GM03348 (cell line): ENCODE results near the gene MRPL49.

ENCODE experiments used
- DNase-seq: peaks from one replicate; pipeline ENCODE4 v3.0.0; 2012; ENCODE audit warnings: low spot score

Gene MRPL49

DNA sequence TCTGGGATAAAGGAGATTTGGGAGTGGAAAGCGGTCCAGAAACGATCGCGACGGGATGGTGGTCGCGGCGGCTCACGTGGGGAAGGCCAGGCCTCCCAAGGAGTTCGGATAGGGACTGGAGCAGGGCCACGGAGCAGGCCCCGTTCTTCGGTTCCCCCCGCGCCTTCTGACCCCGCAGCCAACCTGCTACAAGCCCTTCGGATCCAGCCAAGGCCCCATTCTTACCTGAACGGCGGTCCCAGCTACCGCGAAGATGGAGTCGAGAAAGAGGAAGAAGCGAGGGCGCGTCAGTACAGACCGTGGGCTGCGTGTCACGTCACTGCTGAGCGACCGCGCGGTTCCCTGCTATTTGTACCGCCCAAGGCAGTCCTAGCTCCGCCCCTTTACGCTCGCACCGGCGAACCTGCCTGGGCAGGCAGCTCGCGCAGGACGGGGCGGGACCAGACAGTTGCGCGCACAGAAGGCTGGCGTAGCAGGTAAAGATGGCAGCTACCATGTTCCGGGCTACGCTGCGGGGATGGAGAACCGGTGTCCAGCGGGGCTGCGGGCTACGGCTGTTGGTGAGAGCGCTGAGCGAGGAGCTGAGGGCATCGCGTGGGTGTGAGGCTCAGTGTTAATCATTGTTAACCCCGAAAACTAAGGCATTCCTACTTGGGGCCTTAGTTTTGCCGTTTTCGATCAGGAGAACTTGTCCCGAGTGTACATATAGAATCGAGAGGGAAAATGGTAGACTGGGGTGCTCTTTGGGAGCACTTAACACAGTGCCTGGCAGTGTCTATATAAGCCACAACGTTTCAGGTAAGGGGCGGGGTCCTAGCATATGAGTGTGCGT is at the start of gene MRPL49, which contains the start of gene FAU:
Gene MRPL49, plus strand, starts transcription at position 457 of the 832 bp plus-strand sequence. Its CDS starts 26 bp downstream, at position 483.
Gene FAU, minus strand, starts transcription at position 270 of the 832 bp plus-strand sequence. CDS start 321 bp downstream, outside the sequence.
- DNase-seq, result peak; percentile 96

- no peak for DNase-seq
Observed at GRCh38 chr11:65072631-65072966, 49.5 kb upstream of the MRPL49 start.

DNA sequence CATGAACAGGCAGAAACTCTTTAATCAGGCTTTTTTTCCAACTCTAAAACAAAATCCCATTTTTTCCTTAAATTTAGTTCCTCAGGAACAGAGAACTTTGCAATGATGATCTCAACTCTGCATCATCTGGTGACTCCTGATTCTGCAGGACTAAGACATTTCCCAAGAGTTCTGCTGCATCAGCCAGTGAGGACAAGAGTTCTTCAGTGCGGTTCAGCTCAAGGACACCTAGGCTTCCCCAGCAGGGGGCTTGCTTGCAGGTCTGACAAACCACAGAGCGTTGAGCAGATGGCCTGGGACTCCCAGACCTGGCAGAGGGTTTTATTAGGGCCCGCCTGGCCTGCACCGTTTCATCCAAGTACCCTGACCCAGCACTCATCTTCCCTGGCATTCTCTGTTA is 44.7 kb upstream of the MRPL49 start:
- no peak for DNase-seq

DNA sequence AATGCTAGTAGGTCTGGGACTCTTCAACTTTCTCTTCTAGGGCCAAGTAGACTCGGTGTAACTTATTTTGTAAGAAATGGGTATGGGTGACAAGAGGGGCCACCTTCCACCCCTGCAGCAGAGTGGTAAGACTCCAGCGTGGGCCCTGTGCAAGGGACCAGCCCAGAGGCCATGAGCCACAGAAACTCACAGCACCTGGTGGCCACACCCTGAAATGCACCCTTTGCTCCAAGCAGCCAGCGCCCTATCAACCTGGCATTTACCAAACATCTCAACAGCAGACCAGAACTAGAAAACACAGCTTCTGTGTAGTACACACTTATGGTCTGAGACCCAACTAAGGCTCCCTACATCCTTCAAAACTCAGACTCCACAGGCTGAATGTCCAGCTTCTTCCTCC is 44.0 kb upstream of the MRPL49 start:
- DNase-seq, result peak; percentile 36

DNA sequence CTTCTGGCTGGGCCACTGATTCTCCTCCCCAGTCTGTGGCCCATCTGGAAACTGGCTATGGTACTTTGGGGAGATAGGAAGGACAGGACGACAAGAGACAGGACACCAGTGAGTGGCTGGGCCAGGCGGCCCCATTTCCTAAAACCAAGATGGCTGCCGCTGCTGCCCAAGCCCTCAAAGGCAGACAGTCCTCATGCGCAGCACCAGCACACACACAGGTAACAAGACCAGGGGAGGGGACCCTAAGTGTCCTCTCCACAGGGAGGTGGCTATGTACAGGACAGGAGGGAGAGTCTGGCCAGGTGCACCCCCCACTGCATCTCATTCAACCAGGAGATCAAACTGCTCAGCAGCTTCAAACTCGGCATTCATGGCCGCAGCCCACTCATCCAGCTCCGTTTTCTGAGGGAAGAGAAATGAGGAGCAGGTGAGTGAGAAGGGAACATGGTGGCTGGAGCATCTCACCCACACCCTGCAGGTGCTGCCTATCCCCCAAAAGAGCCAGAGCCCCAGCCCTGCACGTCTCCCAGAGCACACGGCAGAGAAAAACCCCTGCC is 43.3 kb upstream of the MRPL49 start:
- DNase-seq, result no peak

- no peak for DNase-seq
Observed at GRCh38 chr11:65083134-65083833, 38.8 kb upstream of the MRPL49 start.

DNA sequence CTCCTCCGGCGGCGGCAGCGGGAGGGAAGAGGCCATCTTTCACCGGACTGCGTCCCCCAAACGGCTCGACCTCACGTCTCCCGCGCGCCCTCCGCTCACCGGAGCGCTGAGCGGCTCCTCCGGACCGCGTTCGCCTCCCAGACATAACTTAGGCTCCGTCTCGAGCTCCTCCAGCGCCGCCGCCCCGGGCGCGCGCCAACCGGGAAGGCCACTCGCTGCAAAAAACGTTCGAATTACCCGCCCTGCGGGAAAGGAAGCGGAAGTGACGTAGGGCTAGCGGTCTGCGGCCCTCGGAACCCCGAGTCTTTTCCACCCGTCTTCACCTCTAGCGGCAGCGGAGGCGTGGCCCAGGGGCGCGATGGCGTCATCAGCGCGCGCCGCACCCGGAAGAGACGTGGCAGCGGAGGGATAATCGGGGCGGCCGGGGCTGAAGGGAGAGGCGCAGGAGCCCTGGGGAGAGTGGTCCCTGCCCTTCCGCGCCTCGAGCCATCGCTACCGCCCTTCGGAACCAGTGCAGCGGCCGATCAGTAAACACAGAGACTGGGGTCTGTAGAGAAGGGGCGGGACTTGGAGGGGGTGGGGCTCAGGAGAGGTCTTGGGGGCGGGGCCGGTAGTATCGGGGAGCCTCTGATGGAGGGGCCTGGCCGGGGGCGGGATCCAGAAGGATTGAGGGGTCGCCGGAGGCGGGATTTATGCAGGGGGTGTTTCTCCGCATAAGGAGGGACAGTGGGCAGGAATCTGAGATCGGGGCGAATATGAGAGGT is 38.1 kb upstream of the MRPL49 start, which contains the start of the genes CDCA5 and ZFPL1:
Gene CDCA5, minus strand, starts transcription at position 207 of the 764 bp plus-strand sequence. Its CDS starts 62 bp downstream, at position 145.
Gene ZFPL1, plus strand, starts transcription at position 389 of the 764 bp plus-strand sequence. CDS start 477 bp downstream, outside the sequence.
- peak; percentile 100 for DNase-seq

GRCh38 chr11:65084598-65085375 is 37.3 kb upstream of the MRPL49 start:
- DNase-seq, result no peak

GRCh38 chr11:65085446-65085845 is 36.7 kb upstream of the MRPL49 start:
- DNase-seq, result no peak

DNA sequence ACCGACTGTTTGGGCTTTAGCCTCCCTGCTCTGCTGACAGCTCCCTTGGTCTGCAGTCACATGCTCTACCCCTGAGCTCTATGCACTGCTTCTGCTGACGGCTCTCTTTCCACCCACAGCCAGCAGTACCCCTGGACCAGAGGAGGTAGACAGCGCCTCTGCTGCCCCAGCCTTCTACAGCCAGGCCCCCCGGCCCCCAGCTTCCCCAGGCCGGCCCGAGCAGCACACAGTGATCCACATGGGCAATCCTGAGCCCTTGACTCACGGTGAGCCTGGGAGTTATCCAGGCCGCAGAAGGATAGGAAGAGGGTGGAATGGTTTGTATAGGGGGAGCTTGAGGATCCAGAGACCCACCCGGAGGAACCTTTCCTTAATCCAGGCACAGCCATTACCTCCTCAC is 35.3 kb upstream of the MRPL49 start:
- no peak for DNase-seq

DNA sequence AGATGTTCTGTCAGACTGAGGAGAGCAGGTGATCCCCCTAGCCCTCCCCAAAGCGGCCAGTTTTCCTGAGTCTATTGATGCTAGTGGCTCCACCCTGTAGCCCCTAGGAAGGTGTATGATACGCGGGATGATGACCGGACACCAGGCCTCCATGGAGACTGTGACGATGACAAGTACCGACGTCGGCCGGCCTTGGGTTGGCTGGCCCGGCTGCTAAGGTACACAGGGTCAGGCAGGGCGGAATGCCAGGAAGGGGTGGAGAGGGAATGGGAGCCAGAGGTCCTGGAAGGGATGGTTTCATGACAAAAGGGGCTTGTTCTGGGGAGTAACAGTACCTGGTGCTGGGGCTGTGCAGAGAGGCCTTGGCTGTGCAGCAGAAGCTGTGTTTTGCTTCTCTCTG is 34.9 kb upstream of the MRPL49 start:
- DNase-seq, result no peak

DNA sequence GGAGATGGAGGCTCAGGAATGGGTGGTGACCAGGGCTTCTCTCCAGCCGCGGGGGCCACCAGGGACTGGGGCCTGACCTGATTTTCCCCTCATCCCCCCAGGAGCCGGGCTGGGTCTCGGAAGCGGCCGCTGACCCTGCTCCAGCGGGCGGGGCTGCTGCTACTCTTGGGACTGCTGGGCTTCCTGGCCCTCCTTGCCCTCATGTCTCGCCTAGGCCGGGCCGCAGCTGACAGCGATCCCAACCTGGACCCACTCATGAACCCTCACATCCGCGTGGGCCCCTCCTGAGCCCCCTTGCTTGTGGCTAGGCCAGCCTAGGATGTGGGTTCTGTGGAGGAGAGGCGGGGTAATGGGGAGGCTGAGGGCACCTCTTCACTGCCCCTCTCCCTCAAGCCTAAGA is 34.3 kb upstream of the MRPL49 start:
- no peak for DNase-seq

- no peak for DNase-seq
Observed at GRCh38 chr11:65089621-65090020, 32.5 kb upstream of the MRPL49 start.

DNA sequence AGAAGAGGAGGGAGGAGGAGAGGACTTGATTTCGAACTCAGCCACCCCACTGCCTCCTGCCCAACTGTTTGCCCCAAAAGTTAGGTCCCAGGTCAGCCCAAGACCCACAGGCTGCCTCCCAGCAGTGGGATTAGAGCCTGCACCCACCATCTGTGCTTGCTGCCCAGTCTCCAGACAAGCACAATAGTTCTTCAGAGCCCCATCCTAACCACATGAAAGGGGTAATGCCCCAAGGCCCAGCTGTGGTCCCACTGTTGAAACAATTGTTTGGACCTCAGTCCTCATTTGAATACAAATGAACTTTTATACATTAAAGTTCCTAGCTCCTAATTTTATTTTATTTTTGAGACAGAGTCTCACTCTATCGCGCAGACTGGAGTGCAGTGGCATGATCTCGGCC is 31.5 kb upstream of the MRPL49 start:
- no peak for DNase-seq

DNA sequence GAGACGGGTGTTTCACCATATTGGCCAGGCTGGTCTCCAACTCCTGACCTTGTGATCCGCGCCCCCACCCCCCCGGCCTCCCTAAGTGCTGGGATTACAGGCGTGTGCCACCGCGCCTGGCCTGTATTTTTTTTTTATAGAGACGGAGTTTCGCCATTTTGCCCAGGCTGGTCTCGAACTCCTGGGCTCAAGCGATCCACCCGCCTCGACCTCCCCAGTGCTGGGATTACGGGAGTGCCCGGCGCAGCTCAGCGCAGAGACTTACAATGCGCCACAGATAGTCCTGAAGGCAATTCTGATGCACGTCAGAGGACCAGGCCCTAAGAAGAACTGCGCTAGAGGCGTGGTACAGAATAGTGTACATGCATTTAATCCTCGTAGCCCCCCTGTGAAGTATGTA is 26.7 kb upstream of the MRPL49 start:
- DNase-seq, result no peak

DNA sequence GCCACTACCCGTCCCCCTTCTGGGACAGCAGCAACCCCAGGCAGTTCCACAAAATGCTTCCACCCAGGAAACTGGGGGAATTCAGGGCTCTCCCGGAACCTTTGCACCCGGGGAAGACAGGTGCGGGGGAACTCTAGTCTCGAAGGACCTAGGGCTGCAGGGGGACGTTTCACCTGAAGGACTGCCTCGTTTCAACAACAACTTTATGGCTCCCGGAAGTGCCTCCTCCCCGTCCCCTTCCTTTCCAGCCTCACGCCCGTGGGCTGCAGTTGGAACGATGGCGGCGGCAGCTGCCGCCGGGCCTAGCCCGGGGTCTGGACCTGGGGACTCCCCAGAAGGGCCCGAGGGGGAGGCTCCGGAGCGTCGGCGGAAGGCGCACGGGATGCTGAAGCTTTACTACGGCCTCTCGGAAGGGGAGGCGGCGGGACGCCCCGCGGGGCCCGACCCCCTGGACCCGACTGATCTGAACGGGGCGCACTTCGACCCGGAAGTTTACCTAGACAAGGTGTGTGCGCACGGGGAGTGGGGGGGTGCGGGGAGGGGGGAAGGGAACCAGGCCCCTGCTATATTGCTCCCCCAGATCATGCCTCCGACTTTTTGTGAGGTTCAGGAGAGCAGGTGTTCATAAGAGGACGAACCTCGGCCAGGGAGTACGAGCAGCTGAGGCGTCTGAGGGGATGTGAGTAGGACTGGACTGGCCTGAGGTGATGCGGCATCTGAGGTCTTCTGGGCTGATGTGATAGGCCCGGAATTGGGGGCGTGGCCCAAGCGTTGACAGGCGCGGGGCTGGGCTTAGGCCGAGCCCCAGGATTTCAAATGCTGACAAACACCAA is 25.9 kb upstream of the MRPL49 start, which contains the start of gene VPS51:
Gene VPS51, plus strand, starts transcription at position 241 of the 833 bp plus-strand sequence. Its CDS starts 37 bp downstream, at position 278.
- peak; percentile 95 for DNase-seq

DNA sequence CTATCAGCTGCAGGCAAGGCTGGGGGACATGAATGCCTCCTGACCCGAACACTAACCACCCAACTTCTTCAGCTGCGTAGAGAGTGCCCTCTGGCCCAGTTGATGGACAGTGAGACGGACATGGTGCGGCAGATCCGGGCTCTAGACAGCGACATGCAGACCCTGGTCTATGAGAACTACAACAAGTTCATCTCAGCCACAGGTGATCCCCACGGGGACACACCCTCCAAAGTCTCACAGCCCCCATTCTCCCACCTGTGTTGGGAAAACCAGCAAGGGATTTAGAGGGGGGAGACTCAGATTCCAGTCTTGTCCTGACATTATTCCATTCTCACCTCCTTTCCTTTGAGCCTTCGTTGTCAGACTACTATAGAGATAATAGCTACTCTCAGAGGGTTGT is 25.2 kb upstream of the MRPL49 start:
- DNase-seq, result no peak

GRCh38 chr11:65100674-65101350 is 21.3 kb upstream of the MRPL49 start:
- no peak for DNase-seq
